ENCODE results near the gene FYB1.

The FYB1 gene

GRCh38 chr5:39131210-39132127, 87.9 kb downstream of the FYB1 start:
- Histone ChIP-seq H3K36me3 (ENCODE audit: control insufficient read depth, insufficient read depth, low read length) (peaks cover 82% of the 10 kb centered on the region), H3K27me3 (replicated peaks; ENCODE audit: control insufficient read depth, insufficient read depth, low read length, poor library complexity, severe bottlenecking) (no peaks in the 10 kb centered on the region), H3K4me1 (ENCODE audit: control insufficient read depth, insufficient read depth, low read length, poor library complexity, severe bottlenecking) (no peaks in the 10 kb centered on the region), H3K9me3 (ENCODE audit: control insufficient read depth, low read length) (no peaks in the 10 kb centered on the region), H3K27ac (ENCODE audit: insufficient read depth, low read length, poor library complexity, severe bottlenecking) (no peak overlapping the region), H3K4me3 (ENCODE audit: insufficient read depth, low read depth, low read length, poor library complexity, severe bottlenecking) (no peak overlapping the region)
- DNase-seq = no peak

- Histone ChIP-seq H3K36me3 (ENCODE audit: control insufficient read depth, insufficient read depth, low read length) (peaks cover 82% of the 10 kb centered on the region), H3K9me3 (ENCODE audit: control insufficient read depth, low read length) (no peaks in the 10 kb centered on the region)
Observed at GRCh38 chr5:39130716-39131115, 88.6 kb downstream of the FYB1 start.

GRCh38 chr5:39121922-39122321, 97.4 kb downstream of the FYB1 start:
- no peaks in the 10 kb centered on the region for H3K4me1 ChIP-seq (ENCODE audit: control insufficient read depth, insufficient read depth, low read length, poor library complexity, severe bottlenecking)
- no peak for DNase-seq
- no peaks in the 10 kb centered on the region for H3K9me3 ChIP-seq (ENCODE audit: control insufficient read depth, low read length)
- no peak overlapping the region for H3K27ac ChIP-seq (ENCODE audit: insufficient read depth, low read length, poor library complexity, severe bottlenecking)
- H3K36me3 ChIP-seq (ENCODE audit: control insufficient read depth, insufficient read depth, low read length) = peaks cover 77% of the 10 kb centered on the region
- no peak overlapping the region for H3K4me3 ChIP-seq (ENCODE audit: insufficient read depth, low read depth, low read length, poor library complexity, severe bottlenecking)
- no peaks in the 10 kb centered on the region for H3K27me3 ChIP-seq (replicated peaks; ENCODE audit: control insufficient read depth, insufficient read depth, low read length, poor library complexity, severe bottlenecking)

More at GRCh38 chr5:39130716-39131115, 88.6 kb downstream of the FYB1 start:
- H3K27me3 ChIP-seq (replicated peaks; ENCODE audit: control insufficient read depth, insufficient read depth, low read length, poor library complexity, severe bottlenecking) = no peaks in the 10 kb centered on the region
- no peaks in the 10 kb centered on the region for H3K4me1 ChIP-seq (ENCODE audit: control insufficient read depth, insufficient read depth, low read length, poor library complexity, severe bottlenecking)
- H3K27ac ChIP-seq (ENCODE audit: insufficient read depth, low read length, poor library complexity, severe bottlenecking) = no peak overlapping the region
- DNase-seq = no peak
- H3K4me3 ChIP-seq (ENCODE audit: insufficient read depth, low read depth, low read length, poor library complexity, severe bottlenecking) = no peak overlapping the region

GRCh38 chr5:39121315-39121714, 98.0 kb downstream of the FYB1 start:
- Histone ChIP-seq H3K9me3 (ENCODE audit: control insufficient read depth, low read length) (no peaks in the 10 kb centered on the region), H3K27ac (ENCODE audit: insufficient read depth, low read length, poor library complexity, severe bottlenecking) (no peak overlapping the region), H3K4me3 (ENCODE audit: insufficient read depth, low read depth, low read length, poor library complexity, severe bottlenecking) (no peak overlapping the region), H3K4me1 (ENCODE audit: control insufficient read depth, insufficient read depth, low read length, poor library complexity, severe bottlenecking) (no peaks in the 10 kb centered on the region), H3K27me3 (replicated peaks; ENCODE audit: control insufficient read depth, insufficient read depth, low read length, poor library complexity, severe bottlenecking) (no peaks in the 10 kb centered on the region), H3K36me3 (ENCODE audit: control insufficient read depth, insufficient read depth, low read length) (peaks cover 80% of the 10 kb centered on the region)
- no peak for DNase-seq

- DNase-seq = no peak
- Histone ChIP-seq H3K4me3 (ENCODE audit: insufficient read depth, low read depth, low read length, poor library complexity, severe bottlenecking) (no peak overlapping the region), H3K27ac (ENCODE audit: insufficient read depth, low read length, poor library complexity, severe bottlenecking) (no peak overlapping the region), H3K4me1 (ENCODE audit: control insufficient read depth, insufficient read depth, low read length, poor library complexity, severe bottlenecking) (no peaks in the 10 kb centered on the region), H3K27me3 (replicated peaks; ENCODE audit: control insufficient read depth, insufficient read depth, low read length, poor library complexity, severe bottlenecking) (no peaks in the 10 kb centered on the region), H3K9me3 (ENCODE audit: control insufficient read depth, low read length) (no peaks in the 10 kb centered on the region), H3K36me3 (ENCODE audit: control insufficient read depth, insufficient read depth, low read length) (peaks cover 81% of the 10 kb centered on the region)
Observed at GRCh38 chr5:39120052-39120420, 99.3 kb downstream of the FYB1 start.

GRCh38 chr5:39119404-39120051, 99.8 kb downstream of the FYB1 start:
- H3K27me3 ChIP-seq (replicated peaks; ENCODE audit: control insufficient read depth, insufficient read depth, low read length, poor library complexity, severe bottlenecking) = no peaks in the 10 kb centered on the region
- no peak for DNase-seq
- peaks cover 81% of the 10 kb centered on the region for H3K36me3 ChIP-seq (ENCODE audit: control insufficient read depth, insufficient read depth, low read length)
- no peak overlapping the region for H3K27ac ChIP-seq (ENCODE audit: insufficient read depth, low read length, poor library complexity, severe bottlenecking)
- H3K4me3 ChIP-seq (ENCODE audit: insufficient read depth, low read depth, low read length, poor library complexity, severe bottlenecking) = no peak overlapping the region
- no peaks in the 10 kb centered on the region for H3K4me1 ChIP-seq (ENCODE audit: control insufficient read depth, insufficient read depth, low read length, poor library complexity, severe bottlenecking)
- H3K9me3 ChIP-seq (ENCODE audit: control insufficient read depth, low read length) = no peaks in the 10 kb centered on the region

GRCh38 chr5:39118638-39119037, 100.7 kb downstream of the FYB1 start:
- Histone ChIP-seq H3K27me3 (replicated peaks; ENCODE audit: control insufficient read depth, insufficient read depth, low read length, poor library complexity, severe bottlenecking) (no peaks in the 10 kb centered on the region), H3K4me1 (ENCODE audit: control insufficient read depth, insufficient read depth, low read length, poor library complexity, severe bottlenecking) (no peaks in the 10 kb centered on the region), H3K27ac (ENCODE audit: insufficient read depth, low read length, poor library complexity, severe bottlenecking) (no peak overlapping the region), H3K4me3 (ENCODE audit: insufficient read depth, low read depth, low read length, poor library complexity, severe bottlenecking) (no peak overlapping the region), H3K9me3 (ENCODE audit: control insufficient read depth, low read length) (no peaks in the 10 kb centered on the region), H3K36me3 (ENCODE audit: control insufficient read depth, insufficient read depth, low read length) (peaks cover 81% of the 10 kb centered on the region)
- no peak for DNase-seq

GRCh38 chr5:39117401-39117800, 102.0 kb downstream of the FYB1 start:
- DNase-seq = no peak
- Histone ChIP-seq H3K9me3 (ENCODE audit: control insufficient read depth, low read length) (no peaks in the 10 kb centered on the region), H3K4me3 (ENCODE audit: insufficient read depth, low read depth, low read length, poor library complexity, severe bottlenecking) (no peak overlapping the region), H3K4me1 (ENCODE audit: control insufficient read depth, insufficient read depth, low read length, poor library complexity, severe bottlenecking) (no peaks in the 10 kb centered on the region), H3K27me3 (replicated peaks; ENCODE audit: control insufficient read depth, insufficient read depth, low read length, poor library complexity, severe bottlenecking) (no peaks in the 10 kb centered on the region), H3K36me3 (ENCODE audit: control insufficient read depth, insufficient read depth, low read length) (peaks cover 92% of the 10 kb centered on the region), H3K27ac (ENCODE audit: insufficient read depth, low read length, poor library complexity, severe bottlenecking) (no peak overlapping the region)

GRCh38 chr5:39116344-39117170, 102.8 kb downstream of the FYB1 start:
- peaks cover 89% of the 10 kb centered on the region for H3K36me3 ChIP-seq (ENCODE audit: control insufficient read depth, insufficient read depth, low read length)
- no peaks in the 10 kb centered on the region for H3K4me1 ChIP-seq (ENCODE audit: control insufficient read depth, insufficient read depth, low read length, poor library complexity, severe bottlenecking)
- no peak overlapping the region for H3K4me3 ChIP-seq (ENCODE audit: insufficient read depth, low read depth, low read length, poor library complexity, severe bottlenecking)
- H3K27me3 ChIP-seq (replicated peaks; ENCODE audit: control insufficient read depth, insufficient read depth, low read length, poor library complexity, severe bottlenecking) = no peaks in the 10 kb centered on the region
- DNase-seq = no peak
- H3K9me3 ChIP-seq (ENCODE audit: control insufficient read depth, low read length) = no peaks in the 10 kb centered on the region
- no peak overlapping the region for H3K27ac ChIP-seq (ENCODE audit: insufficient read depth, low read length, poor library complexity, severe bottlenecking)

Data from effector memory CD4-positive, alpha-beta T cell (primary cell).